WTC11 (cell line): Measurements from ENCODE around the gene MRPL19.

Source experiments
- CTCF ChIP-seq: fragments of 200-600 bp; IDR thresholded peaks from 2 replicates; pipeline ENCODE4 v1.8.0; 2022; ENCODE audit warnings: antibody characterized with exemption
- NR3C1 ChIP-seq: sonication (generic); formaldehyde crosslinking; conservative IDR thresholded peaks from 2 replicates; pipeline ENCODE4 v1.8.1; 2023; ENCODE audit warnings: low read depth, mild to moderate bottlenecking, missing genetic modification reagents
- SMAD4 ChIP-seq: sonication (generic); formaldehyde crosslinking; IDR thresholded peaks from 2 replicates; pipeline ENCODE4 v1.8.0; 2022; ENCODE audit warnings: mild to moderate bottlenecking, missing genetic modification reagents

DNA sequence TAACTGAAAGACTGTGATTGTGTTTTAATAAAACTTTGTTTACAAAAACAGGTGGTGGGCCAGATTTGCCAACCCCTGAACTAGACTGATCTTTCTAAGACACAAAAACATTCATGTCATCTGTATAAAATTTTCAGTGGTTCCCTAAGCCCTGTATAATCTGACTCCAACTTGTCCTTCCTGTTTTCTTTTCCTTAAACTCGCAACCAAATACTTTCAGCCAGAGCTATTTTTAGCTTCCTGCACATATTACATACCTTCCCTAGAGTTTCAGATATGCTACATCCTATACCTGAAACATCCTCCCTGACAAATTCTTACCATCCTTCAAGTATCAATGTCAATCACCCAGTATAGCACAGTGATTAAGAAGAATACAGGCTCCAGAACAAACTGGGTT is 59.3 kb downstream of the MRPL19 start:
- no peak for TF ChIP-seq CTCF
- TF ChIP-seq NR3C1 (CRISPR knock-in tag) = no peak
- no peak for TF ChIP-seq SMAD4 (CRISPR knock-in tag)
